ENCODE results near the gene NOL12.
"Not testable (repeated sequence)": the region's sequence is repeated elsewhere in the genome, so short reads cannot be mapped to it uniquely, and the experiment has no call there.

The NOL12 gene

GRCh38 chr22:37686002-37686982, at the start of gene NOL12:
TSS of gene NOL12 (plus strand) at chr22:37686343. CDS start at chr22:37686393, 50 bp downstream.
- peak; percentile 87 for DNase-seq

DNA sequence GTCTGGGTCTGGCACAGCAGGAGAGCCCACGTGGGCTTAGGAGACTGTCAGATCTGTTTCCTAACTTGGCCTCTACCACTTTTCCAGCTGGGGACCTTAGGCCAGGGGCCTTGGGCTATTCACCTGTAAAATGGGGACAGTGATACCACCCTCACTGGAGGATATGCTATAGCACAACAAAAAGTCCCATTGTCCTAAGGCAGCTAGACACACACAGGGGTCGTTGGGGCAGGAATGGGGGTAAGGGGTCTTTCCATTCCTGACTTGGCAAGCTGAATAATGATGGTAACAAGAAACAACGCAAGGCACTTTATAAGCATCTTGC, 49.2 kb upstream of the NOL12 start:
- DNase-seq = no peak

DNA sequence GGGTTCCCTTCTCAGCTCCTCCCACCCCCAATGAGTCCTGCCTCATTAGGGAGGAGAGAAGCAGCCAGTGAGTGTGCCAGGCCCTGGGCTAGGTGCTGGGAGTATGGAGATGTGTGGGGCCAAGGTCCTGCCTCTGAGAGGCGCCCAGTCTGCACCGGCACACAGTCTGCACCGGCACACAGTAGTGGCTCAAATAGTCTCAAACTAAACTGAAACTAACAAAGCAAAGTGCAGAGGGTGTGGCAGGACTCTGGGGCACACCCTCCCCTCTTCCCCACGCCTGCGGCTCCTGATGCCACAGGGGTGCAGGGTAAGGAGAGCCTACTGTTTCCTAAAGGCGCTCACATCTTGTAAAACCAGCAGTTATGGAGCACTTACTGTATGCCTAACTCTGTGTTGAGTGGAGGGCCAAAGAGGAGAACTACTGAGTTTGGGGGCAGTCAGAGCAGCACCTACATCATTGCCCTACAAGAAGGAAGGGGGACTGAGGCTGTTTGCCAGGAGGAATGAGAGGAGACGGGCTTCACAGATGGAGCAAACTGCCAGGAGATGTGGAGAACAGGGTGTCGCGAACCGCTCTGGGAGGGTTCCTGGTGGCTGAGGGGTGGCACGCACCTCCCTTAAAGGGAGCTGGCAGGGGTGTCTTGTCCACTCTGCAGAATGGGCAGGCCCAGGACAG, 47.6 kb upstream of the NOL12 start:
- DNase-seq = no peak

GRCh38 chr22:37639070-37639760, 46.9 kb upstream of the NOL12 start, which contains the start of gene SH3BP1:
TSS of gene SH3BP1 (plus strand) at chr22:37639669. CDS start at chr22:37639788, 119 bp downstream.
- peak; percentile 32 for DNase-seq

GRCh38 chr22:37639771-37640590, 46.2 kb upstream of the NOL12 start:
- DNase-seq = no peak

- no peak for DNase-seq
These were observed 45.3 kb upstream of the NOL12 start for GRCh38 chr22:37640591-37641560.

DNA sequence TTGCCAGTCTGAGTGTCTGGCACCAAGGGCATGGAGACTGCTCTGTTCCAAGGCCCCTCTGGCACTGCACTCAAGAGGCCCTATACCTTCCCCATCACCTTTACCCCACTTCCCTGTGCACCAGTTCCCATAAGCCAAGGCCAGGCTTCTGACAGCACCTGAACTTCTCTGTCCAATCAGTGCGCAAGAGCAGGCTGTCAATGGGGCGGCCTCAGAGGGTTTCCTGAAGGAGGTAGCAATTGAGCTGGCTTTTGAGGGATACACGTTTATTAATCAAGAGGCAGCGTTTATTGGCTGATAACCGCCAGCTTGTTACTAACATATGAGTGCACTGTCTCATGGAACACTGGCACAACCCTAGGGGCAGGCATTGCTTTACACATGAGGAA, 44.6 kb upstream of the NOL12 start:
- DNase-seq = no peak

DNA sequence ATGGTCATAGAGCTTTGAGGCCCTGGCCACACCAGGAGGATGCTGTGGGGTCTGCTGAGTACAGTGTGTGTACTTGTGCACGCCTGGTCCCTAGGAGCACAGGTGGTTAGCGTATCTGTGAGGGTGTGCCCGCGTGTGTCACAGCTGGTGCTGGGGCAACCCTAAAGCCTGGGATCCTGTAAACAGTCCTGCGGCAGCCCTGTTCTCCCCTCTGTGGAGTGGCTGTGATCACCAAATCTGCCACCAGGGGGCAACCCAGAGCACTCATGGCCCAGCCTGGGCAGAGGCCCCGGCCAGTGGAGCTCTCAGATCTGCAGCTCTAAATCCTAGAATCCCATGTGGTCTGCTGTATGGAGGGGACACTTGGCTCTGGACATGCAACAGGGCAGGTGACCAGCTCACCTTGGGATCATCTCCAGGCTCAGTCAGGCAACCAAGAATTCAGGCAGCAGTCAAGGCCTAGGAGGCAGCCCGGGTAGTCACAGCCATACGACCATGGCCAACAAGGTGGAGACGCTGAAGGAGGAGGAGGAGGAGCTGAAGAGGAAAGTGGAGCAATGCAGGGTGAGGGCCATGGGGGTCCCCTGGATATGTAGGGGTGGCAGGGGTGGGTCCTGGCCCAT, 42.8 kb upstream of the NOL12 start:
- peak; percentile 59 for DNase-seq

DNA sequence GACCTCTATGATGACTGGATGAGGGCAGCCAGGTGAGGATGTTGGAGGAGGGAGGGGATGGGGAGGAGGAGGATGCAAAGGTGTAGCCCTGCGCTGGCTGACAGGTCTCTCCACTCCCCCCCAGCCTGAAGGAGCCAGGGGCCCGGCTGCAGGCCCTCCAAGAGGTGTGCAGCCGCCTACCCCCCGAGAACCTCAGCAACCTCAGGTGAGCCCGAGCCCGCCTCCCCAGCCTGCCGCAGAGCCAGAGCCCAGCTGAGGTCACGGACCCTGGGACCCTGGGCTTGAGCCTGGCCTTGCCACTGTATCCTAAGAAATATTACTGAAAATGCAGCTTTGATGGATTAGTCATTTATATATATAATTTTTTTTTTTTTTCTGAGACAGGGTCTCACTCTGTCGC, 38.8 kb upstream of the NOL12 start:
- DNase-seq = no peak

GRCh38 chr22:37647928-37648327, 38.2 kb upstream of the NOL12 start:
- DNase-seq = no peak

- no peak for DNase-seq
These were observed 35.5 kb upstream of the NOL12 start for GRCh38 chr22:37650463-37651136.

DNA sequence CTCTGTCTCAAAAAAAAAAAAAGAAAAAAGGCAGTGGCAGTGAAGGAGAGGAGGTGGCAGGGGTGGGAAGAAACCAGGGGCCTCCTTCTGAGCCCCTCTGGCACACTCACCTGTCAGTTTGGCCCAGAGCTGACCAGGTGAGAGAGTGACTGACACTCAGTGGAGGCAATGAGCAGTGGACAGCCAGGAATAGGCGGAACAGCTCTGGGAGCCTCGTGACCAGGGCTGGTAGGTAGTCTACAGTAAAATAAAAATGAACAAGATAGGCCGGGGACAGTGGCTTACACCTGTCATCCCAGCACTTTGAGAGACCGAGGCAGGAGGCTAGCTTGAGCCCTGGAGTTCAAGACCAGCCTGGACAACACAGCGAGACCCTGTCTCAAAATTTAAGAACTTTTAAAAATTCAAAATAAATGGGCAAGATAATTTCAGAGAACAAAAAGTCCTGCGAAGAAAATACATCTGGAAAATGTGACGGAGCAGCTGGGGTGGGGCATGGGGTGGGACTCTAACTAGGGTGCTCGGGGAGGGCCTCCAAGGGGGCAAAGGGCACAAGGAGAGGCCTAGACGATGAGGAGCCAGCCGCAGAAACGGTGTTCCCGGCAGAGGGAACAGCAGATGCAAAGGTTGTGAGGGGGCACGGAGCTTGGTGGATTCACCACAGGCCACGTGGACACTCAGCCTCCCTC, 31.4 kb upstream of the NOL12 start:
- DNase-seq = no peak

DNA sequence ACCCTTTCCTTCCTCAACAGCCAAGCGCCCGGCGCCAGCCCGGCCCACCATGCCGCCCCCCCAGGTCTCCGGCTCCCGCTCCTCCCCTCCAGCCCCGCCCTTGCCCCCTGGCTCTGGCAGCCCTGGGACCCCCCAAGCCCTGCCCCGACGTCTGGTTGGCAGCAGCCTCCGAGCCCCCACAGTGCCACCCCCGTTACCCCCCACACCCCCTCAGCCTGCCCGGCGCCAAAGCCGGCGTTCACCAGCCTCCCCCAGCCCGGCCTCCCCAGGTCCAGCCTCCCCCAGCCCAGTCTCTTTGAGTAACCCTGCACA, 30.9 kb upstream of the NOL12 start:
- no peak for DNase-seq

- not testable (repeated sequence) for DNase-seq
These were observed 29.6 kb upstream of the NOL12 start for GRCh38 chr22:37656583-37656982.

DNA sequence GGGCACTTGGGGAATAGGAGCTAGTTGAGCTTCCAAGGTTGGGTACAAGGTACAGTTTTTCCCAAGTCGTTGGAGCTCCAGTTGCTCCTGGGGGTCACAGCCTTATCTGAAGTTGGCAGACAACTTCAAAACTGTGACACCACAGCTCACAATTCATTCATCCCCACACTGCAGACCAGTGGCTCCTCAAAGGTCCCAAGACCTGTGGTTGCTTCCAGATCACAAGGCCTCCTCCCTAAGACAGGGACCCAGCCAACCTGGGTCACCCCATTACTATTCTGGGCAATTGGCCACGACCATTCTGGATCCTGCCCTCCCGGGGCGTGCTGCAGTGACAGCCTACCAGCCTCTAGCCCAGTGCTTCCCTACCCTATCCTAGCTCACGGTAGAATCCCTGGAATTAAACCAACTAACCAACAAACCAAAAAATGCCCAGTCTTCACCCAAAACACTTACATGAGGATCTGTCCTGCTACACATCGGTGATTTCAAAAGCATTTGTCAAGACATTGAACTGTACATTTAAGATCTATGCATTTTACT, 28.5 kb upstream of the NOL12 start:
- no peak for DNase-seq

GRCh38 chr22:37658133-37659065, 27.7 kb upstream of the NOL12 start, which contains the start of gene PDXP:
TSS of gene PDXP (plus strand) at chr22:37658723. CDS start at chr22:37658783, 60 bp downstream.
- DNase-seq = peak; percentile 100

DNA sequence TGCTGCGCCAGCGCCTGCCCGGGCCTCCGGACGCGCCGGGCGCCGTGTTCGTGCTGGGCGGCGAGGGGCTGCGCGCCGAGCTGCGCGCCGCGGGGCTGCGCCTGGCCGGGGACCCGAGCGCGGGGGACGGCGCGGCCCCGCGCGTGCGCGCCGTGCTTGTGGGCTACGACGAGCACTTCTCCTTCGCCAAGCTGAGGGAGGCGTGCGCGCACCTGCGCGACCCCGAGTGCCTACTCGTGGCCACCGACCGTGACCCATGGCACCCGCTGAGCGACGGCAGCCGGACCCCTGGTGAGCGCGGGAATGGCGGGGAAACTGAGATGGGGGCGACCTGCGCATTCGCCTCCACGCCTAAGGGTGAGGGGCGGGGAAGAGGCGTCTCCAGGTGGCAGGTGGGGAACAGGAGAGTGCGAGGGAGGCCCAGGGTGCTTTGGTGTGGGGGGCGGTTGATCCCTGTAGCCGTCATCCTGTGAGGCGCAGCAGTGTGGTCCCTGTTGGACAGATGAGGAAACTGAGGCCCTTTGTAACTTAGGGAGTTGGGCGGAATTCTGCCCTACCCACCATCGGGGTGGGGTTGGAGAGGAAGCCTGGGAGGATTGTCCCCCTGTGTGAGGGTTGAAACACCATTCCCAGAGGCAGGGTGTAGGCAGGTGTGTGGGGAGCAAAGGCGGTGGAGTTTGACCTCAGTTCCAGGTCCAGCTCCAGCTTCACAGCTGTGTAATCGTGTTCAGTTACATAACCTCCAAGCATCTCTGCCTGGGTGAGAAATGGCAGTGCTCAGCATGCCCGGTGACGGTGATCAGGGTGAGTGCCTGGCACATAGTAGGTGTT, 26.9 kb upstream of the NOL12 start:
- DNase-seq = no peak
